HG03060 (cell line): Measurements from ENCODE around the gene LLGL2.
"Not testable (repeated sequence)": the region's sequence is repeated elsewhere in the genome, so short reads cannot be mapped to it uniquely, and the experiment has no call there.

ENCODE experiments used
- ATAC-seq: cut with Tn5 transposase; IDR thresholded peaks from one replicate; pipeline ENCODE4 v1.9.1; 2021; ENCODE audit warnings: low read depth, moderate number of reproducible peaks; ENCODE audit not compliant: unreplicated experiment

Gene LLGL2, protein sequence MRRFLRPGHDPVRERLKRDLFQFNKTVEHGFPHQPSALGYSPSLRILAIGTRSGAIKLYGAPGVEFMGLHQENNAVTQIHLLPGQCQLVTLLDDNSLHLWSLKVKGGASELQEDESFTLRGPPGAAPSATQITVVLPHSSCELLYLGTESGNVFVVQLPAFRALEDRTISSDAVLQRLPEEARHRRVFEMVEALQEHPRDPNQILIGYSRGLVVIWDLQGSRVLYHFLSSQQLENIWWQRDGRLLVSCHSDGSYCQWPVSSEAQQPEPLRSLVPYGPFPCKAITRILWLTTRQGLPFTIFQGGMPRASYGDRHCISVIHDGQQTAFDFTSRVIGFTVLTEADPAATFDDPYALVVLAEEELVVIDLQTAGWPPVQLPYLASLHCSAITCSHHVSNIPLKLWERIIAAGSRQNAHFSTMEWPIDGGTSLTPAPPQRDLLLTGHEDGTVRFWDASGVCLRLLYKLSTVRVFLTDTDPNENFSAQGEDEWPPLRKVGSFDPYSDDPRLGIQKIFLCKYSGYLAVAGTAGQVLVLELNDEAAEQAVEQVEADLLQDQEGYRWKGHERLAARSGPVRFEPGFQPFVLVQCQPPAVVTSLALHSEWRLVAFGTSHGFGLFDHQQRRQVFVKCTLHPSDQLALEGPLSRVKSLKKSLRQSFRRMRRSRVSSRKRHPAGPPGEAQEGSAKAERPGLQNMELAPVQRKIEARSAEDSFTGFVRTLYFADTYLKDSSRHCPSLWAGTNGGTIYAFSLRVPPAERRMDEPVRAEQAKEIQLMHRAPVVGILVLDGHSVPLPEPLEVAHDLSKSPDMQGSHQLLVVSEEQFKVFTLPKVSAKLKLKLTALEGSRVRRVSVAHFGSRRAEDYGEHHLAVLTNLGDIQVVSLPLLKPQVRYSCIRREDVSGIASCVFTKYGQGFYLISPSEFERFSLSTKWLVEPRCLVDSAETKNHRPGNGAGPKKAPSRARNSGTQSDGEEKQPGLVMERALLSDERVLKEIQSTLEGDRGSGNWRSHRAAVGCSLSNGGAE

DNA sequence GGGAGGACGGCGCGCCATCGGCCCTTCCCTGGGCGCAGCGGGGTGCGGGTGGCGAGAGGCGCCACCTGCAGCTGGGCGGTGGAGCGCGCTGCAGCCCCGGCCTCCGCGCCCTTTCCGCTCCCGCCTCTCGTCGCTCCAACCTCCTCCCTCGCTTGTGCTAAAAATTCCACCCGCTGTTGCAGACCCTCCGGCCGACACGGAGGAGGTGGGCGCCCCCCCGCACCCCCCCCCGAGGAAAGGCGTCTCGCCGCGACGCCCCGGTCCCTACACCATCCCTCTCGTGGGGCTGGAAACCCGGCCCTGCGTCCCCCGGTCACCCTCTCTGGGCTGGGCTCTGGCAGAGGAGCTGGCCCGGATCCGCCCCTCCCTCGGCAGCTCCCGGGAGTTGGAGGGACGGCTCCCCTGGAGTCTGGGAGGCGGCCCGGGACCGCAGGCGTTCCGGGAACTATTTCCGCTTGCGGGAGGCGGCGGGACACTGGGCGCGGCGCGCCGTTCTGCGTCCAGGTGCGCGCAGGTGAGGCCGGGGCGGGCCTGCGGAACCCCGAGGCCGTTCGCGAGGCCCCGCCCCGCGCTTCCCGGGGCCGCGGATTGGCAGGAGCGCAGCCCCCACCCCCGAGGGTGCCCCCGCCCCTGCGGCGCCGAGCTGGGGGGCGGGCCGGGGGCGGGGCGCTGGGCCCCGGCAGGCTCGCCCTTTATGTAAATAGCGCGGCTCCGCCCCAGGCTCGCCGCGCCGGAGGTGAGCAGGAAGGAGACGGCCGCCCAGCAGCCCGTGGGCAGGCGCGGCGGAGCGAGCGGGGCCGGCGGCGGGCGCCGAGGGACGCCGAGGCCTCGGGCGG is at the start of gene LLGL2:
TSS of gene LLGL2 (plus strand) at position 728 of the 836 bp plus-strand sequence. CDS start 17,730 bp downstream, outside the sequence.
- no peak for ATAC-seq

DNA sequence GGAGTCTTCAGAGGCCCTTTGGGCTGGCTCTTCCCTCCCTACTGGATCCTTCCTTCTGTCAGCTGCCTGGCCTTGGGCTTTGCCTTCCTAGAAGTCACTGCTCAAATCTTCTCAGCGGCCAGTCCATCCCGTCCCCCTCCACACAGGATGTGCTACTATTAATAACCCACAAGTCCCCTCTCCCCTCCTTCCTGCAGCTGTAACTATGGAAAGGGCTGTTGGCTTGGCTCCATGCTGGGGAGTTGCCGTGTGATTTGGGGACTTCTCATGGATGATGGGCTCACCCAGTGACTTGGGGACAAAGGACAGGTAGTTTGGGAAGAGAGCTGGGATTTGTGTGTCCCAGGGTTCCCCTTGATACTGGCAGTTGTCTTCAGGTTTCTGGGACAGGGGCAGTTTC is 49.6 kb upstream of the LLGL2 start:
- ATAC-seq, result no peak

- no peak for ATAC-seq
Measured at GRCh38 chr17:75476271-75476671, 49.2 kb upstream of the LLGL2 start.

- no peak for ATAC-seq
Measured at GRCh38 chr17:75476752-75477489, 48.6 kb upstream of the LLGL2 start.

GRCh38 chr17:75477490-75477862 is 48.0 kb upstream of the LLGL2 start:
- not testable (repeated sequence) for ATAC-seq

GRCh38 chr17:75478508-75478907 is 47.0 kb upstream of the LLGL2 start:
- no peak for ATAC-seq

- ATAC-seq, result no peak
Measured at GRCh38 chr17:75480281-75480680, 45.2 kb upstream of the LLGL2 start.

GRCh38 chr17:75481194-75482068 is 44.1 kb upstream of the LLGL2 start:
- ATAC-seq, result no peak

GRCh38 chr17:75482098-75482942 is 43.2 kb upstream of the LLGL2 start:
- ATAC-seq, result no peak

- ATAC-seq, result no peak
Measured at GRCh38 chr17:75485688-75486087, 39.8 kb upstream of the LLGL2 start.

DNA sequence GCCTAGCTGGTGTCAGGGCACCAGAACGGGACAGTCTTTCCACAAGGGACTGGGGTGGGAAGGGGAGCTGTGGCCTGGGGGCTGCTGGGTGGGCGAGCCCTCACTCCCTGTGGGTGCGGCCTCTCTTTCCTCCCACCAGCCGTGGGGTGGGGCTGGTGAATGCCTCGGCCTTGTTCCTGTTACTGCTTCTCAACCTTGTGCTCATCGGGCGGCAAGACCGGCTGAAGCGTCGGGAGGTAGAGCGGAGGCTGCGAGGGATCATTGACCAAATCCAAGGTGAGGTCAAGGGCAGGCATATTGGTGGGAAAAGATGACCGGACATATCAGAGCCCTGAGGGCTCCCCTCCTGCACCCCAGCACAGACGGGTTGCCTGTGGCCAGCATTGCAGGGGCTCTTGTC is 39.3 kb upstream of the LLGL2 start:
- no peak for ATAC-seq

GRCh38 chr17:75486951-75487350 is 38.5 kb upstream of the LLGL2 start:
- ATAC-seq, result no peak

GRCh38 chr17:75487351-75488070 is 38.0 kb upstream of the LLGL2 start:
- no peak for ATAC-seq

GRCh38 chr17:75488693-75489510 is 36.6 kb upstream of the LLGL2 start:
- ATAC-seq, result no peak

- ATAC-seq, result no peak
Measured at GRCh38 chr17:75489511-75489955, 36.0 kb upstream of the LLGL2 start.

GRCh38 chr17:75490173-75490743 is 35.2 kb upstream of the LLGL2 start:
- no peak for ATAC-seq
